GM19239 (cell line): ENCODE data around the gene PGAM2.

ENCODE experiments used
- DNase-seq: peaks from one replicate; pipeline ENCODE4 v3.0.0; 2011; ENCODE audit warnings: low spot score; ENCODE audit not compliant: insufficient read length
- FAIRE-seq: peaks from 2 replicates; lab custom pipeline; 2011; peaks lifted over from hg19 to GRCh38; lab: Jason Lieb, UNC

PGAM2 gene

DNA sequence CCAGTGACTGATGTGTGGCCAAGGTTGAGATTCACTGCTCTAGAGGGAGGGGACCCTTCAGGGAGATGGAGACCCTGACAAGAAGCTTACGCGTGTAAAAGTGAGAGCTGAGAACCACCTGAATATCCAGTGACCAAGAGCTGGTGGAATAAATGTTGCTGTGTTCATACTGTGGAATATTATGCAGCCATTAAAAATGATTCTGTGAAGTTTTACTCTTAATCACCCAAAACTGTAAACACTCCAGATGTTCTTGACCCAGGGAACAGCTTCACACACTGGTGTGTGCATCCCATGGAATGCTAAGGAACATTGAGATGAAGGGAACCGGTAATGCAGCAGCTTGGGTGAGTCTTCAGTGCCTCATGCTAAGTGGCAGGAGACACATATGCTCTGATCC lies 21.3 kb upstream of the PGAM2 start:
- DNase-seq = no peak
- no peak for FAIRE-seq

DNA sequence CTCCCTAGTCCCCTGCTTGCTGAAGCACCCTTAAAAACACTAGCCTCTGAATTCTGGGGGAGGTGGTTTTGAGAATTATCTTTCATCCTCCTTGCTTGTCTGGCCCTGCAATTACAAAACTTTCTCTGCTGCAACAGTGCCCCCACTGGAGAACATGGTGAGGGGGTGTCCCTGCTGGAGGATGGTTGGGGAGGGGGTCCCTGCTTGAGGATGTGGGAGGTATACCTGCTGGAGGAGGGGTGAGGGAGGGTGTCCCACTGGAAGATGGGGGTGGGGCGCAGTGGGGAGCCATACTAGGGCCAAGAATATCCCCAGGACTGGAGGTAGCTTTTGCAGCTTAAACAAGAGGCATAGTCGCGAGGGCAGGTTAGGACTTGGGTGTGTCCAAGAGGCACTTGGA lies 20.2 kb upstream of the PGAM2 start:
- no peak for FAIRE-seq
- no peak for DNase-seq

DNA sequence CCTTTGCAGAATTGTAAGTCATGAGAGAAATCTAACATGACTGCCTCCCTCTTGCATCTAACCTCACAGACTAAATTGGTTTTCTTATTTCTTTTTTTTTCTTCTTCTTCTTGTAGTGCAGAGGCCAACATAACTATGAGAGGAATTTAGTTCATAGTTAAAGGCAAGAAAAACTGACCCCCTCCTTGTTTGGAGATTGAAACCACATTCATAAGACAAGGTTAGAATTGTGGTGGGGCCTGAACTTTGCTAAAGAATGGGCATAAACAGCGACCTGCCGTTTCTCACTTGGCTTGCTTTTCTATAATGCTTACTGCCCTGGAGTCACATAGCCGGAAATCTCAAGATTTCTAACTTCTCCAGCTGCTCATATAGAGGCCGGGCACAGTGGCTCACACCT lies 19.3 kb upstream of the PGAM2 start:
- no peak for DNase-seq

DNA sequence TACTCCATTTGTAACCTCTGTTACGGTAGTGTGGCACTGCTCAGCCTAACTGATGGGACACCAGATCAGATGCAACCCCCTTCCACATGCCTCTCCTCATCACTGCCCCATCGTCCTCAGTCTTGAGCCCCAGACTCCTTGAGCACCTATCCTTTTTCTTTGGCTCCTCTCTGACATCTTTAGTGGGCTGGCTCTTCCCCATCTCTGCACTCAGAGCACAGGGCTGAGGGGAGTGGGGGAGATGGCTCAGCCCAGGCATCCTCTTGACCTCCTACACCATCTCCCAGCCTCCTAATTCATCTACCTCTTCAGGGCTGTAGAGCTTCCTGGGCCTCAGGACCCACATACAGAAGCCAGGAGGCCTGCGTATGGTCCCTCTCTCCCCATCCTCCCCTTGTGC lies 18.4 kb upstream of the PGAM2 start:
- DNase-seq = no peak
- peak; percentile 44 for FAIRE-seq

More for the DNA sequence above, 19.3 kb upstream of the PGAM2 start:
- no peak for FAIRE-seq

DNA sequence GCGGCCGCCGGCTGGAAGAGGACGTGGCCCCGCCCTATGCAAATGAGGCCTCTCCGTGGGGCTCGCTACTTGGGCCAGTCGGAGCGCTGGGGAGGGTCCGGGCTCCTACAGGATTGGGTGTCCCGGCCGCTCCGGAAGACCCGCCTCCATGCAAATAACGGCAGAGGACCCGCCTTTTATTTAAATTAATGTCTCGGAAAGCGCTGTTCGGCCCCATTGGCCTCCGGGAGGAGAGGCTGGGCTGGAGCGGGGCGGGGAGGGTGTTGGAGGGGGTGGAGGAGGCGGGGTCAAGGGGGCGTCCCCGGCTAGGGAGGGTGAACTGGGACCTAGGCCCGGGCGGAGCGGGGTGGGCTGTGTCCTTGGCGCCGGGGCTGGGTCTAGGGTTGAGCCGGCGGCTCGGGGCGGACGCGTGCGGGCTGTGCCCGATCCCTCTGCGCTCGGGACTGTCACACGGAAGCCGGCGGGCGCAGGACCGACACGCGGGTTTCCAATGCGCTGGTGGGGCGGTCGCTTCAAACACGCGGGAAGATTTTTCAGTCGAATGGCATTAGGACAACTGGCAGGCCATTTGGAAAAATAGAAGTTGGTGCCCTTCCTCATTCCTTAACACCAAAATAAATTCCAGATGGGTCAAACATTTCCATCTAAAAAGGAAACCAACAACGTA lies 17.3 kb upstream of the PGAM2 start:
- FAIRE-seq = peak; percentile 83
- peak; percentile 93 for DNase-seq

DNA sequence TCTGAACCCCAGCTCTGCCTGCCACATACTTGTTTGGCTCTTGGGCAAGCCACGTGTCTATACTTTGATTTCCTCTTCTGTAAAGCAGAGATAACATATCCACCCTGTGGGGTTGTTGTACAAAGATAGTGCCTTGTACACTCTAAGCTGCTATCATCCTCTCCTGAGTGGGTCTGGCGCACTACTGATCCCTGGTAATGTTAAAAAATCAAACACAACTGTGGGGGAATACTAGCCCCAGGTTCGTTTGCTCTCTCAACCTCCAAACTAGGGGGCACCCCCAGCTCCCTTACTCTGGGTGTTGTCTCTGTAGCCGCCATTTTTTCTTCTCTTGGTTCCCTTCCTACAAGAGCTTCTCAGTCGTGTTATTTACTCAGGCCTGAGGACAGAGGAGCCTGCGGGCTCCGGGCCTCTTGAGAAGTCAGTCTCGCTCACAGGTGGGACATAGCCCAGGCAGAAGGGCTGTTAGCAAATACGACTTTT lies 15.9 kb upstream of the PGAM2 start:
- FAIRE-seq (no peak), DNase-seq (no peak)

DNA sequence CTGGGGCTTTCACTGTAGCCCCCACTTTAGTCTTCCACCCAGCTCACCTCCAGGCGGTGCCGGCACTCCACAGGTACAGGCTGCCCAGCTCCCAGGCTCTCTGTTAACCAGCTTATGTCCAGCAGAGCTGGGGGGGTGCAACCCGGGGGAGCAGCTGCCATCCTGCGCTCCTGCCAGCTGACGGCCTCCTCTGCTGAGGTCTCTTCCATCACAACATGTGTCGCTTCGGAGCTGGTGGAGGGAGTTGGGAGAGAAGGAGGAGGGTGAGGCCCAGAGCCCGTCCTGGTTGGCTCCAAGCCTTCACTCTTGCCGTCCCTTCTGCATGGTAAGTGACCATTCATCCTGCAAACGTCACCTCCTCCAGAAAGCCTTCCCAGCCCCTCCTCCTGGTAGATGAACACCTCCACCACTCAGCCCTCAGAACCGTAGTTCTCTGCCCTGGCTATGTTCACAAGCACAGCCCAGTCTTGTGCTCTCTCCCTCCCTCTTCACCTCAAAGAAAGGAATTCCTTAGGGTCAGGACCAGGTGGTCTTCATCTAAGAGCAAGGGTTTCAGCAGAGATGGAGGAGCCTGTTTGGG lies 15.4 kb upstream of the PGAM2 start:
- DNase-seq (no peak), FAIRE-seq (peak; percentile 55)

DNA sequence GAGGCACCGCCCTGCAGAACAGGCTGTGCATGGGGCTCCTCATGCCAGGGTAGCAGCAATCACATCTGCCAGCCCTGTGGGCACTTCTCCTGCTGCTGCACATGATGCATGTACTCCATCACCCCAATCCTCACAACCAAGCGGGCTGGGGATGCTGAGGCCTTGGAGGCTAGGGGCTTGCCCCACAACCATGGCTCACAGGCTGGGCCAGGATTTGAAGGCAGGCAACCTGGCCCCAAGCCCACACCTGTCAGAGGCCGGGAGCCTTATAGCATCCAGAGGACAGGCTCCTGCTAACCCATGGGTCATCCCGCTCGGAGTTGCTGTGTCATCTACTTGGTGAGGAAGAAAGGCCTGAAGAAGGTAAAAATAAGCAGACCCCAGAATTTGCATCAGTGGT lies 14.8 kb upstream of the PGAM2 start:
- FAIRE-seq (no peak), DNase-seq (no peak)

DNA sequence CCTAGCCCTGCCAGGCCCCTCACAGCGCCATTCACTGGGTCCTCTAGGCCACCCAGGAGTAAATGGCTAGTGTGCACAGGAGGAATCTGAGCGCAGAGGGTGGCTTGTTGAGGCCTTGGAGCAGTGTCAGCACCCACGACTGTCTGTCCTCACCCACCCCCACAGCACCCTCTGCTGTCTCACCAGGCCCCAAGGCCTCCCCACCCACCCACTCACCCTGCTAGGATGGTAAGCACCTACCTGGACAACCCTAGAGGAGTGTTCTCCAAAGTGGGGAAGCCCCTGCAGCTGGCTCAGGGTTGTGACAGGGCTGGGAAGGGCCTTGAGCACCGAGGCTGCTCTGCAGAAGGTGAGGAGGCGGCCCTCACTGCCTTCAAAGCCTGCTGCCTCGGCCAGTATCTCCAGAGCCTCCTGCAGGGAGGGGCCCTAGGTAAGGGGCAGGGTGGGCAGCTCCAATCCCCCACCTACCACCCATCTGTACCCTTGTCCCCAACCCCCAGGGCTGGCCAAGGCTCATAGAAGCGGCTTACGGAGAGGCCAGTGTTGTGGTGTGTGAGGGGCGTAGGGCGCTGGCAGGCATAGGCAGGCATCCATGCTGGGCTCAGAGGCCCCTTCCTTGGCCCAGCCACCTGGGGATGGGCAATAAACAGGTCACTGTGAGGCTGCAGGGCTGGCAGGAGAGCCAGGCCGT lies 14.1 kb upstream of the PGAM2 start:
- DNase-seq (no peak), FAIRE-seq (no peak)

DNA sequence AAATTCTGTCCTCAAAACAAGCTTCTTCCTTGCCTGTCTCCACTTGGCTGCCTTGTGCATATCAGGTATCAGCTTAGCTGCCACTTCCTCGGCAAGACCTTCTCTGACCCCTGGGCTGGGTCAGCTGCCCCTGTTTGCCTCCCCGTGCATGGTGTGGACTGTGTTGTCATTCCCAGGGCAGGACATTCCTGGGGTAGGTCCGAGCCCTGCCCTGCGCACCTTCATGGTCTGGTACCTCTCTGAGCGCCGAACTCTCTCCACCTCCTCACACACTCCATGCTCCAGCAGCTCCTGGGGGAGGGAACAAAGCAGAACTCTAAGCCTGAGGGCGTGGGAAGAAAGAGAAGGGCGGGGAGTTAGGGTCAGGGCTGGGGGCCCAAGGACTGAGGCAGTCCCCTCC lies 13.2 kb upstream of the PGAM2 start:
- DNase-seq = no peak
- FAIRE-seq = no peak

DNA sequence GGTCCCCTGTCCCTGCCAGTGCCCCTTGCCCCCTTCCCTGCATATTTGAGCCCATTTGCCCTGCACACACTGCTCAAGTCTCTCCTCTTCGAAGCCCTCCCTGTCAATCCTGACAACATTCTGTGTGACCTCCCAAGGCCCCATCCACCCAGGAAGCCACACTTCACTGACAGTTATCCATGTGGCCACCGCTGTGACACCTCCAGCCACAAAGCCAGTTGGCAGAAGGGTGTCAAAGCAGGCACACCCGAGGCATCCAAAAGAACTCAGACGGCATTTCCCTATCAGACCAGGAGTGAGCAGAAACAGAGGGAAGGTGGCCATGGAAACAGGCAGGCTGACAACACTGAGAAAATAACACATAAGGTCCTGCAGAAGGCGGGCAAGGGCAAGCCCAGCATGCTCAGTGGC lies 12.3 kb upstream of the PGAM2 start:
- DNase-seq (no peak), FAIRE-seq (no peak)

DNA sequence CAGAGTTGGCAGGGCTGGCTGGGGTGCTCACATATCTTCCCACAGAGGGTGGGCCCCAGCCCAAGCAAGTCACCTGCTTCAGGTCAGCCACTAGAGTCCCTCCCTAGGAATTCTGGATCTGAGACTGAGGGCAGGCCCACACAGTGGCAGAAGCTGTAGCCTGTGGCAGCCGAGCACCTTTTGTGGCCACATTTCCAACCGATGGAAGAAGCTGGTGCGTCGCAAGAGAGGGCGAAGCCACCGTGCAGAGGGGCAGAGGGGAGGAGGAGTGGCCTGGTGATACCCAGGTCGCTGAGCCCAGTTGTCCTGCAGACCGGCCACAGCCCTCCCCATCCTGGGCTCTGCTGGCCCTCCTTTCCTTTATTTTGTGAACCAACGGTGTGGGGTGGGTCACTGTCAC lies 11.7 kb upstream of the PGAM2 start:
- FAIRE-seq = no peak
- DNase-seq = no peak

DNA sequence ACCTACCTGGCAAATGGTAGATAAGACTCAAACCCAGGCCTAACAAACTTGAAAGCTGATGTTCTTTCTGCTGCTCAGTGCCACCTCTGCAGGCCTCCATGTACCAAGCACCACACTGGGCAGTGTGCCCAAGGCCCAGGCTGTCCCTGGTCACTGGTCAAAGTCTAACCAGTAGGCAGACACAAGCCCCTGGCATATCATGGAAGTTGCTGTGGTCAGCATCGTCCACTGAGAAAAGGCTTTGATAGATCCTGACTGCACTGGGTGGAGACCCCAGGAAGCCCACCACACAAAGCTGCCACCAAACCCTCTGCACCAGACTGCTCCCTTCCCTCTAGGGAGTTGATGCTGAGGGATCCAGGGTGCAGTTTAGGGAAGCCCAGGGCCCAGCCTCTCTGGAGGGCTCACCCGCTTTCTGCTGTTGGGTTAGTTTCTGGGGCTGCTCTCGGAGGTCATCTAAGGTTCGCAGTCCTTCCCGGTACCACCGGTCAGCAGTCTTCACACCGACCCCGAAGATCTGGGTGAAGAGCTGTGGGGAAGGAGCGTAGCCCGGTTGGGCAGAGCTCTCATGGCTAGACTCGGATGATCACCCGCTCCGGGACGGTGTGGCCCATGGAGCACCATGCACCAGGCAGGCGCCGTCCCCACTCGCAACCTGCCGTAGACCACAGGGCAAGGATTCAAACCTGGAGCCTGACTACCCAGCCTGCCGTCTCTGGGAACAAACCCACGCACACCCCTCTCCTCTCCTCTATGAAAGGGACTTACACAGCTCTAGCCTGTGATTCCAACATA lies 10.9 kb upstream of the PGAM2 start:
- no peak for FAIRE-seq
- DNase-seq = no peak

DNA sequence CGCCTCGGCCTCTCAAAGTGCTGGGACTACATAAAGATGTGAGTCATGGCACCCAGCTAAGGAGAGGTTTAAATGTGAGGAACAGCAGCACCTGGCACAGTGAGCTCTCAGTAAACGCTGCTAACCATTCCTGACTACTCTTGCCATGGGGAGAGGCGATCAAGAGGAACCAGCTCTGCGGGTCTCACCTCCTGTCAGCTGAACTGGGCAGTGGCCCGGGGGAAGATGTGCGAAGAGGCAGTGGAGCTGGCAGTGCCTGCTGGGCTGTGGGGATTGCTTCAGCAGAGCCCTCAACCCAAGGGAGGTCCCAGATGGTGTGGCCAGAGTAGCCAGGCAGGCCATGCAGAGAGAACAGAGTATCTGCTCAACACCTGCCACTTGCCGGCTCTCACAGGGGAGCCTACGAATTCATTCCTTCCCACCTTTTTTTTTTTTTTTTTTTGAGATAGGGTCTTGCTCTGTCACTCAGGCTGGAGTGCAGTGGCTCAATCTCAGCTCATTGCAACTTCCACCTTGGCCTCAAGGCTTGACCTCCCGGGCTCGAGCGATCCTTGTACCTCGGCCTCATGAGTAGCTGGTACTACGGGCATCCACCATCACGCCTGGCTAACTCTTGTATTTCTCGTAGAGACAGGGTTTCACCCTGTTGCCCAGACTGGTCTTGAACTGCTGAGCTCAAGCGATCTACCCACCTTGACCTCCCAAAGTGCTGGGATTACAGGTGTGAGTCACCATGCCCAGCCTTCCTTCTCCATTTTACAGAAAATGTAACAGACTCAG lies 10.1 kb upstream of the PGAM2 start:
- DNase-seq (no peak), FAIRE-seq (no peak)

DNA sequence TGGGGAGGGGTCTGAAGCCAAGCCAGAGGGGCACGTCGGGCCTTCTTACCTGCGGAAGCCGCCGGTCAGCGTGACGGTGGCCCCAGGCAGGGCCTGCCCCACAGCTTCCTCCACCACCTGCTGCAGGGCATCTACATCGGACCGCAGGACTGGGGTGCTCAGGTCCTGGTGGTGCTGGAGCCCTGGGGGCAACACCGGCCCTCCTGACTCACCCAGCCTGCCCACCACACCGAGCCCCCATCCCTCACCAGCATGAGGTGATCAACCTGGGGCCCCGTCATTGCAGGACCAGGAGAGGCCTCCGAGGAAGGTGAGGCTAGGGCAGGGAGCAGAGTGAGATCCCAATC lies 9.0 kb upstream of the PGAM2 start:
- no peak for DNase-seq
- FAIRE-seq = no peak

DNA sequence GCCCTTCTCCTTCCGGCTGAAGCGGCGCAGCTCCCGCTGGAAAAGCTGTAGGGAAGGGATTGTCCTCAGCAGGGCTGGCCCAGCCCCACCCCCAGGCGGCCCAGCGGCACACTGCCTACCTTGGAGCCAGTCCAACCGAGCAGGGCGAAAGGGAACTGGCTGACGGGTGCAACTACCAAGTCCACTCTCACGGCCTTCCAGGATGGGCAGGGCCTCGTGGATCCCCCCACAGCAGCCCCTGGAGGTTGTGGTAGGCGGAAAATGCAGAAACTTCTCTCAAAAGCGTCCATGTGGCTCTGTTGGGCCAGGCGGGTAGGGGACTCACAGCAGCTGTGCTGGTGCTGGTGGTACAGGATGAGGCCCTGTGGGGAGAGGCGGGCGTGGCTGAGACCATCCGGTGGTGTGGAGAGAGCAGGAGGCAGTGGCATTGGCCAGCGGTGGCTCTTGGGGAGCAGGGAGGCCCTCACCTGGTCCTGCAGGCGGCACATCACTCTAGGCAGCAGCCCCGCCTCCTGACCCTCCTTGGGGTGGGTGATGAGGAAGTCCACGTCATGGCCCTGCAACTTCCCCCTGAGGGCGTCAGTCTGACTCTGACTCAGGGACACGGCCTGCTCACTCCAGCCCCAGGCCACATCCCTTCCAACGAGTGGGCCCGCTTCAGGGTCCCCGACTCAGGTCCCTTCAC lies 8.4 kb upstream of the PGAM2 start:
- FAIRE-seq (no peak), DNase-seq (no peak)

DNA sequence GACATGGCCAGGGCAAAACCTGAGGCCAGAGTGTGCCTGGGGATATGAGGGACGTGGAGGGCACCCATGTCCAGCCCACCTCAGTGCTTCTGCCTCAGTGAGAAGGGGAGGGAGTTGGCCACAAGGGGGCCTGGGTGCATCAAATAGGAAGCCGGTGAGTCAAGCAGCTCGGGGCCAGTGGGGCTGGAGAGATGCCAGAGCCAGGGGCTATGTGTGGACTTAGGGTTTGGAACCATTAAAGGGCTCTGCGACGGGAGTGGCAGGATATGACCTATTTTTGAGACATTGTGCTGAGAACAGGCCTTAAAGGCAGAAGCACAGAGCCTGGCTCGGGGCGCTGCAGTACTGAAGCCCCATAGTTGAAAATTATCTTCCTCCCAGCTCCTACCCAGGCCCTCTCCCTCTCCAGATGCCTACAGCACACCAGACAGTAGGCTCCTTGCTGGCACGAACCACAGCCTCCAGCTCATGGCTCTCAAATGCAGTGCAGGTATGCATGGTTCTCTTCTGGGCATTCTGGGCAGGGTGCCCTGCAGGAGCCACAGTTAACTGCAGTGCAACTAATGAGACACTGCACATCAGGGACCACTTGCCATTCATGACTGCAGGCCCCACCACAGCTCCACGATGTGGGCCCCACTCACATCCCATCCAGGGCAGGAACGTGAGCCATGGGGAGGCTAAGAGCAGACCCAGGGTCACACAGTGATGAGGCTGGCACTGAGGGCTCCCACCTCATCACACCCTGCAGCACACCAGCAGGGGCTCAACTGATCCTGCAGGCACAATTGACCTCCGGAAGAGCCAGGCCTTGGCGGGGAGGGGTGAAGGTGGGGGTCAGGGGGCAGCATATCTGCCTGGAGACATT lies 7.2 kb upstream of the PGAM2 start:
- FAIRE-seq (no peak), DNase-seq (peak; percentile 44)

DNA sequence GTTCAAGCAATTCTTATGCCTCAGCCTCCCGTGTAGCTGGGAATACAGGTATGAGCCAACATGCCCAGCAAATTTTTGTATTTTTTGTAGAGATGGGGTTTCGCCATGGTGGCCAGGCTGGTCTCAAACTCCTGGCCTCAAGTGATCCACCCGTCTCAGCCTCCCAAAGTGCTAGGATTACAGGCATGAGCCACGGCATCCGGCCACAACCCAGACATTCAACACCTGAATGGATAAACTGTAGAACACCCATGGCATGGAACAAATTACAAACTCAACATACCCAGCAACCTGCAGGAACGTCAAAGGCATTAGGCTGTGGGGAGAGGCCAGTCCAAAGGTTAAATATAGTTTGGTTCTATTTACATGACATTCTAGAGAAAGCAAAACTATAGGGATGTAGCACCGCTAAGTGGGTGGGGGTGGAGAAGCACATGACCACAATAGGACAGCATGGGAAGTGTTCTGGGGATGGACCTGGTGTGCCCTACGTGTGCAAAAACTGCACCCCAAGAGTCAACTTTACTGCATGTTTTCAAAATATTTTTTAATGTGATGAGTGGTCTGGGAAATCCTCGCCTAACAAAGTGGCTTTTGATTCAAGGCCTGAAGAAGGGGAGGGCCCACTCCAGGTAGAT lies 6.5 kb upstream of the PGAM2 start:
- FAIRE-seq (no peak), DNase-seq (no peak)
